NCI-H345 treated with DMSO at 0.1 percent for 48 hours (cell line): ENCODE measurements around the gene EPAS1.
"Not testable (repeated sequence)": the region's sequence is repeated elsewhere in the genome, so short reads cannot be mapped to it uniquely, and the experiment has no call there.

ENCODE experiments used
- DNase-seq: peaks from one replicate; lab custom pipeline; 2025; ENCODE audit not compliant: unreplicated experiment; lab: John Stamatoyannopoulos, UW

Gene EPAS1

DNA sequence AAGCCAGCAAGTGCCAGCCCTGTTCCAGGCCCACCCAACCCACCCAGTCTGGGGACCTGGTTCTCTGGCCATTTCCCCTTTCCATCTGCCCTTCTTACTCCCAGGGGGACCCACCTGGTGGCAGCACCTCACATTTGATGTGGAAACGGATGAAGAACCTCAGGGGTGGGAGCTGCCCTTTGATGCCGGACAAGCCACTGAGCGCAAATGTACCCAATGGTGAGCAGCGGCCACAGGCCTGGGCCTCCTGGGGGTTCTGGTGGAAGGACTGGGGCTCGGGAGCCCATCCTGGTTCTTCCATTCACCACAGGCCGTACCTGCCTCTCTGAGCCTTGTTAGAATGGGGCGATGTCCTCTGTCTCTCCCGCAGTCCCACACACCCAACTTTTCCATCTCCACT is 84.7 kb downstream of the EPAS1 start:
- DNase-seq, result no peak

DNA sequence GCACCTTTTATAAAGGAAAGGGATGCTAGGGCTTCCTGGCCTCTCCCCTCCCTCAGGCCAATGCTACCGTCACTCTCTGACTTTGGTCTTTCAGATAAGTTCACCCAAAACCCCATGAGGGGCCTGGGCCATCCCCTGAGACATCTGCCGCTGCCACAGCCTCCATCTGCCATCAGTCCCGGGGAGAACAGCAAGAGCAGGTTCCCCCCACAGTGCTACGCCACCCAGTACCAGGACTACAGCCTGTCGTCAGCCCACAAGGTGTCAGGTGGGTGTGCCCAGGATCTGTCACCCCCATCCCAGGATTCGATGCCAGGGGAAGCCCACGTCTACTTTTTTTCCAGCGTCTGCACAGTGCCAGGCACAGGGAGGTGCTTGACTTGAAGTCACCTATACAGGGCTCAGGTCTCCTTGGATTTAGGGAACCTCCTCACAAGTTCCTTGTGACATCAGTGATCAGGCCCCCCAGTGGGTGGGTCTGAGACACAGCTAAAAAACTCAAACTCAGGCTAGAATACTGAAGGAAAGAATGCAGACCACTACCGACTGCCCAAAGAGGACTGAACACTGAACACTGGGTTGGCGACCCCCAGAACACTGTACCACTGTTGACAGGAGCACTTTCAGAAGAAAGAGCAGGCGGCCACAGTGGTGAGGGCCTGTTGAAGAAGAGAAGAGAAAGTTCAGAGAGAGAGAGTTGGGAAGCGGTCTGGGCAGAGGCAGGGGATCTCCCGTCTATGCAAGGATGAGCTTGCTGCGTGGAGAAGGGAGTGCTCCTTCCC is 85.3 kb downstream of the EPAS1 start:
- no peak for DNase-seq

DNA sequence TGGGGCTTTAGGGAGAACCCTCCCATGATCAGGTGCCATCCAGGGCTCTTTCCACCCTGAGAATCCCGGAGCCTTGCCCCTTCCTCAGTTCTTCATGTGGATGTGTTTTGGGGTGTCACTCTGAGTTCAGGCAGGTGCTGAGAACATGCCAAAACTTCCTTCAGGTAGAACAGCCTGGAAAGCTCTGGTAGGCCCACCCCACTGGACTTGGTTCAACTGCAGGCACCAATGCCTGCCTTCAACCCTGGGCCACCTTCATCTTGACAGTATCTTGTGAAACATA is 85.8 kb downstream of the EPAS1 start:
- no peak for DNase-seq

DNA sequence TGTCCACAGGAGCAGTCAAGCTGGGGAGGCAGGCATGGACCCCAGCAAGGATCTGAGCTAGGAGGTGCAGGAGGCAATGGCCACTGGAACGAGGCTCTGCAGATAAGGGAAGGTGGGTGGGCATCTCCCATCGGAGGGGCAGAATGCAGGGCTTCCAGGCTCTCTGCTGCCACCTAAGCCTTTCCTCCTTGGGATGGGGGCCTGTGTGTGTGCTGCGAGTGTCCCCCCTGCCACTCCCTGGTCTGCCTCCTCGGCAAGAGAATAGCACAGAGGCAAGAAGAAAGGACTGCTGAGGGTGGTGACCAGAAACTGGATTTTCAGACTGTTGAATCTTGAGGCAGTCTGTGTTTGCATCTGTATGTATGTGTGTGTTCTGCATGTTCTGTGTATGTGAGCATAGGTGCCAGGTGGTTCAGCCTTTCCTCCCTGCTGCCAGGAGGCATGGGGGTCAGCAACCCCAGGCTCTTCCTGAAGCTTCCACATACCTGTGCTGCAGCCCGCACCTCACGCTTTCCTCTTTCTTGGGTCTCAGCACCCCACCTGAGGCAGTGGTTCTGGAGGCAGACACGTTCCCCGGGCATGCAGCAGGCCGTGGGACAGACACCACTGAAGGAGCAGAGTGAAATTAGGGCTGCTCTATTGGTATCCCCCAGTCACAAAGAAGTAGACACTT is 86.7 kb downstream of the EPAS1 start:
- DNase-seq, result no peak

- DNase-seq, result no peak
These were observed 87.2 kb downstream of the EPAS1 start for GRCh38 chr2:46384457-46384815.

DNA sequence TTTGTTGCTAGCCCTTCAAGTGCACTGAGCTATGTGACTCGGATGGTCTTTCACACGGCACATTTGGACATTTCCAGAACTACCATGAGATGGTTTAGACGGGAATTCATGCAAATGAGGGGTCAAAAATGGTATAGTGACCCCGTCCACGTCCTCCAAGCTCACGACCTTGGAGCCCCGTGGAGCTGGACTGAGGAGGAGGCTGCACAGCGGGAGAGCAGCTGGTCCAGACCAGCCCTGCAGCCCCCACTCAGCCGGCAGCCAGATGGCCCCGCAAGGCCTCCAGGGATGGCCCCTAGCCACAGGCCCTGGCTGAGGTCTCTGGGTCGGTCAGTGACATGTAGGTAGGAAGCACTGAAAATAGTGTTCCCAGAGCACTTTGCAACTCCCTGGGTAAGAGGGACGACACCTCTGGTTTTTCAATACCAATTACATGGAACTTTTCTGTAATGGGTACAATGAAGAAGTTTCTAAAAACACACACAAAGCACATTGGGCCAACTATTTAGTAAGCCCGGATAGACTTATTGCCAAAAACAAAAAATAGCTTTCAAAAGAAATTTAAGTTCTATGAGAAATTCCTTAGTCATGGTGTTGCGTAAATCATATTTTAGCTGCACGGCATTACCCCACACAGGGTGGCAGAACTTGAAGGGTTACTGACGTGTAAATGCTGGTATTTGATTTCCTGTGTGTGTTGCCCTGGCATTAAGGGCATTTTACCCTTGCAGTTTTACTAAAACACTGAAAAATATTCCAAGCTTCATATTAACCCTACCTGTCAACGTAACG is 88.8 kb downstream of the EPAS1 start:
- DNase-seq, result no peak

GRCh38 chr2:46386763-46387162 is 89.6 kb downstream of the EPAS1 start:
- DNase-seq, result no peak

DNA sequence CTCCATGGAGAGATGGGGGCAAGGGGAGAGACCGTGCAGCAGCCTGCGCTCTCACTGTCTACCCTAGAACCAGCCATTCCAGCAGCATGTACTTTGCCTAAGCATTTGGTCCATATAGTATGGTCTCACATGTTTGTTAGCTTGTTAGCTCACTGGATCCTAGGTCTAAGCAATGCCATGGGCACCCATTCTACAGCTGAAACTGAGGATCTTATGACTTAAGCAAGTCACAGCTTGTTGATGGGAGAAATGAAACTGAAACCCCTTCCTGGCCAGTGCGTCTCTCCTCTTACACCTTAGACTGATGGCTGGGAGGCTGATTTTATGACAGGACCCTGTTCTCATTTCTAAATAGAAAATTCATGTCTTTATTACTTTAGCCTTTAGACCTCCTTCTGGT is 90.1 kb downstream of the EPAS1 start:
- DNase-seq, result no peak

- DNase-seq, result no peak
These were observed 90.8 kb downstream of the EPAS1 start for GRCh38 chr2:46387886-46388515.

DNA sequence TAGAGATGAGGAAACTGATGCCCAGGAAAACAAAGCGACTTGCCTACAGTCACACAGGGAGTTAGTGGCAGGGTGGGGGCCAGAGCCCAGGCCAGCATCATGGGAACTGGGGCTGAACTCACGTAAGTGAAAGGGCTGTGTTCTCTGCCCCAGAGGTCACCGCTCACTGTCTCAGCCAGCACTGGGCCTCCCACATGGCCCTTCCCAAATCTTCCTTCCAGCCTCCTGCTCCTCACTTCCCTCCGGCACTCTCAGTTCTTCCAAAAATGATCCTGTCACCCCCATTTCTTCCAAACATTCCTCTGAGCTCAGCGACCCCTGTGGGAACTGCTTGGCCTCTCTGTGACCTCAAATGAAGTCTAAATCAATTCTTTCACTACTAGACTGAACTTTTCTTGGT is 91.7 kb downstream of the EPAS1 start:
- no peak for DNase-seq

- DNase-seq, result no peak
These were observed 92.3 kb downstream of the EPAS1 start for GRCh38 chr2:46389417-46389916.

- DNase-seq, result no peak
These were observed 92.8 kb downstream of the EPAS1 start for GRCh38 chr2:46390036-46390435.

DNA sequence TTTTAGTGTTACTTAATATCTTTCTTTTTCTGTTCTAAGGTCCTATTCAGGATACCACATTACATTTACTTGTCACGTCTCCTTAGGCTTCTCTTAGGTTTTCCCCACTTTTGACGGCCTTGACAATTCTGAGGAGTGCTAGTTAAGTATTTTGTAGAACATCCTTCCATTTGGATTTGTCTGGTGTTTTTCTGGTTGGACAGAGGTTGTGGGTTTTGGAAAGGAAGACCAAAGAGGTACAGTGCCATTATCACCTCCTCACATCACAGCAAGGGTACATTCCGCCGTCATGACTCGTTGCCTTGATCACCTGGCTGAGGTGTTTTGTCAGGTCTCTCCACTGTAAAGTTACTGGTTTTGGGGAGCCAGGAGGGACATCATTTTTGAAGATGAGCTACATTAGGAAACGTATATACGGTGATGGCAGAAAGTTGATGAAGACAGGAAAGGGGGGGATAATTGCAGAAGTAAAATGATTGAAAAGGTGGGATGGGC is 93.7 kb downstream of the EPAS1 start:
- DNase-seq, result no peak

- no peak for DNase-seq
These were observed 95.5 kb downstream of the EPAS1 start for GRCh38 chr2:46392561-46393346.

- DNase-seq, result no peak
These were observed 96.2 kb downstream of the EPAS1 start for GRCh38 chr2:46393347-46393820.

DNA sequence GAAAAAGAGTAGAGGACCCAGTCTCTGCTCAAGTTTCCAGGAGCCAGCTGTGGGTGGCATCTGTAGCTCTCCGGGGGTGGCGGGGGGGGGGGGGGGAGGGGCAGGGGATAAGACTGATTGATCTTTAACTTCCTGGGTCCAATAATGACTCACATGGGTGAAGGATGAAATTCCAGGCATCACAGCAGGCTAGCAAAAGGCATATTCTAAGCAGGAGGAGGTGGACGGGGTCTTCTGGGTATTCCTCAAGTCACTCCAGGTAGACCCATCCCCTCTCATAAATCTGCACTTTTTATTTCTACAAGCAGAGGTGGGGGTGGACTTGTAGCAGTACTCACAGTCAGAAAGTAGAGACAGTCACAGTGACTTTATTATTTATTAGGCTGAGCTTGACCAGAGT is 96.7 kb downstream of the EPAS1 start:
- no peak for DNase-seq

DNA sequence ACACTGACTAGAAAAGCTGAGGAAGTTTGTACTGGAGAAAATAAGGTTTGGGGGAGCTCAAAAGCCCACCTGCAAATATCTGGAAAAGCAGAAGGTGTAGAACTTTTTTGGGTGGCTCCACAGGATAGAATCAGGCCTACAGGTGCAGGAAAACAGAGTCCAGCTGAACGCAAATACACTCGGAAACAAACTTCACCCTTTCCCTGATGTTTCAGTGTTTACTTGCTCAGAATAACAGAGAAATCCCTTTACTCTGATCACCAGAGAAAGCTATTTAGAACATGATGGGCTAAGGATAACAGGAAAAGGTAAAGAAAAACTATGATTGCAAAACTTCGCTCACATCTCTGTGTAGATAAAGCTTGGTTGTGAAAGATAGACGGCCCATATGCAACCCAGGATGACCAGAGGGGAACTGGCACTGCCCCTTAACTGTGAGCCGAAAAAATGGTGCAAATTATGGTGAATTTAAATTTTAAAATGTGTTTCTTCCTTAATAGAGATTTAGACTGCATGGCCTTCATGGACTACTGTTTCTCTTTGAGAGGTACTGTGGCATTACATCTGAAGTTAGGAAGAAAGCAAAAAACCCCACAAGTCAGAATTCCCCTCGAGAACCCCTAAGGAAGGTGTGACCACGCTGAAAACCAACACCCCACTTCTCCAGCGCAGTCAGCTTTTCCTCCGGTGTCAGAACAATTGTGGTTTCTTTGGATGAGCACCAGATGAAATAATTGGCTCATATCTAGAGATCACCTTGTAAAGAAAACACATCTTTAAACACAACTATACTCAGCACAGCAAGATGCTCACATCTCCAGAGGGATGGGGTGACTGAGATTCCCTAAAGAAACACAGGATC is 97.7 kb downstream of the EPAS1 start:
- no peak for DNase-seq

GRCh38 chr2:46395730-46396129 is 98.5 kb downstream of the EPAS1 start:
- not testable (repeated sequence) for DNase-seq

DNA sequence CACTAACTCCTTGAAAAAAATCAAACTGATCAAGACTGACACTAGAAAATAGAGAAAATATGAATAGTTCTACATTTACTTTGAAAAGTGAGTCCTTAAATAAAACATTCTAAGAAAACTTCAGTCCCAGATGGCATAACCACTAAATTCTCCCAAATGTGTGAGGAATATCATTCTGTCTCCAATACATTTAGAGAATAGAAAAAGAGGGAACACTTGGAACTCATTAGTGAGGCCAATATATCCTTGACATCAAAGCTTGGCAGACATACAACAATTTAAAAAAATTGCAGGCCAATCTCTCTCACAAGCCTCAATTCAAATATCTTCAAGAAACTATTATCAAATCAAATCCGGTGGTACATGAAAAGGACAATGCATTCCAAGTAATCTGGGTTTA is 102.8 kb downstream of the EPAS1 start:
- no peak for DNase-seq

DNA sequence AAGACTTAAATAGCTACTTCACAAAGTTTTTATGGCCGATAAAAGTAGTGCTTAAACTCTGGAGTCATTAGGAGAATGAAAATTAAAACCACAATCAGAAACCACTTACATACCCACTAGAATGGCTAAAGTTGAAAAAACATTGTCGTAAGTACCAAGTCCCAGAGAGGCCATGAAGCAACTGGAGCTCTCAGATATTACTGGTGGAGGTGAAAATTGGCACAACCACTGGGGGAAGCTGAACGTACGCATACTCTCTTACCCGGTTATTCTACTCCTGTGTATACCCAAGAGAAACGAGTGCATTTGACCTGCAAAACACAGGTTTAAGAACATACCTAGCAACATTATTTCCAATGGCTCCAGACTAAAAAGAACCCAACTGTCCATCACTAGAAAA is 105.7 kb downstream of the EPAS1 start:
- no peak for DNase-seq
